Endothelial cell of umbilical vein (primary cell): Measurements from ENCODE around the gene CHGA. TPM values are rescaled to one million over a fixed set of nuclear protein-coding genes. Genes with fewer than 3 reads are reported as not detected.

Experiments used
- BruUV-seq: library from RNA; stranded (reverse); fragments of 400-500 nt; replicated peaks from 2 replicates; lab custom pipeline; 2021; lab: Mats Ljungman, UMichigan
- CTCF ChIA-PET: fragments of 300-600, 350-600 bp; sonication (Branson Sonifier 250); formaldehyde crosslinking; loops from one replicate; lab custom pipeline; 2021; ENCODE audit warnings: antibody characterized with exemption, inconsistent platforms; lab: Charles Lee
- POLR2A ChIA-PET: fragments of 300-600, 350-600 bp; sonication (Branson Sonifier 250); formaldehyde crosslinking; loops from one replicate; lab custom pipeline; 2021; ENCODE audit warnings: antibody characterized with exemption, inconsistent platforms; lab: Charles Lee
- DNase-seq: peaks from one replicate; pipeline ENCODE4 v3.0.0-alpha.2; 2011; ENCODE audit warnings: low read depth, low spot score
- FAIRE-seq: peaks from 2 replicates; lab custom pipeline; 2011; peaks lifted over from hg19 to GRCh38; lab: Jason Lieb, UNC
- H2AFZ ChIP-seq: 2 replicates; pipeline ENCODE4 v1.6.0; 2012; ENCODE audit warnings: low read depth, low read length, control low read depth, inconsistent platforms
- H3K27ac ChIP-seq: 2 replicates; pipeline ENCODE4 v1.5.1; 2011; ENCODE audit warnings: low read depth, mild to moderate bottlenecking, control low read depth, low read length, moderate library complexity; ENCODE audit not compliant: insufficient read depth
- H3K27me3 ChIP-seq, 2 experiments: 2 replicates each; pipeline versions ENCODE4 v1.6.0 to v1.6.1; 2011; ENCODE audit warnings: low read length in 2 of 2, mixed read lengths in 1 of 2; ENCODE audit not compliant: control insufficient read depth in 2 of 2, insufficient read depth in 2 of 2
- H3K36me3 ChIP-seq, 2 experiments: 2 replicates in 1 of 2; 3 replicates in 1 of 2; pipeline ENCODE4 v1.5.1; 2011; ENCODE audit warnings: low read length in 2 of 2, mild to moderate bottlenecking in 1 of 2, moderate library complexity in 1 of 2; ENCODE audit not compliant: control insufficient read depth in 2 of 2, insufficient read depth in 2 of 2; ENCODE audit errors: extremely low read depth in 1 of 2
- H3K4me1 ChIP-seq: 3 replicates; pipeline ENCODE4 v1.5.1; 2011; ENCODE audit warnings: mild to moderate bottlenecking, low read length; ENCODE audit not compliant: control insufficient read depth, insufficient read depth; ENCODE audit errors: extremely low read depth
- H3K4me2 ChIP-seq: 2 replicates; pipeline ENCODE4 v1.6.1; 2011; ENCODE audit warnings: low read length, control low read depth, mixed read lengths; ENCODE audit not compliant: insufficient read depth
- H3K4me3 ChIP-seq, 3 experiments: fragments of 200-600 bp in 1 of 3; sonication (generic), shearing (Covaris generic) in 1 of 3; replicated peaks in 1 of 3; 2 replicates each; pipeline ENCODE4 v1.5.1; 2011 to 2016; ENCODE audit warnings: control low read depth in 3 of 3, low read length in 3 of 3, mild to moderate bottlenecking in 2 of 3, inconsistent platforms in 1 of 3, low read depth in 1 of 3, moderate library complexity in 1 of 3; ENCODE audit not compliant: insufficient read depth in 1 of 3
- H3K79me2 ChIP-seq: 2 replicates; pipeline ENCODE4 v1.6.0; 2012; ENCODE audit warnings: low read length, inconsistent platforms; ENCODE audit not compliant: control insufficient read depth, insufficient read depth
- H3K9ac ChIP-seq: replicated peaks from 2 replicates; pipeline ENCODE3; 2011; ENCODE audit warnings: low read length, control low read depth; ENCODE audit not compliant: insufficient read depth; ENCODE audit errors: extremely low read depth
- H3K9me1 ChIP-seq: replicated peaks from 3 replicates; pipeline ENCODE4 v1.6.0; 2011; ENCODE audit warnings: mild to moderate bottlenecking, low read length; ENCODE audit not compliant: control insufficient read depth, insufficient read depth; ENCODE audit errors: extremely low read depth
- H3K9me3 ChIP-seq: replicated peaks from 2 replicates; pipeline ENCODE4 v1.5.1; 2012; ENCODE audit warnings: low read length, inconsistent platforms; ENCODE audit not compliant: control insufficient read depth, insufficient read depth
- H4K20me1 ChIP-seq: replicated peaks from 2 replicates; pipeline ENCODE3; 2011; ENCODE audit warnings: mild to moderate bottlenecking, low read length; ENCODE audit not compliant: control insufficient read depth, insufficient read depth; ENCODE audit errors: extremely low read depth
- EZH2 ChIP-seq: IDR thresholded peaks from 2 replicates; pipeline ENCODE4 v1.6.1; 2012; ENCODE audit warnings: borderline replicate concordance, low read depth, mild to moderate bottlenecking, moderate library complexity, low read length, inconsistent platforms; ENCODE audit not compliant: severe bottlenecking
- GATA2 ChIP-seq: IDR thresholded peaks from 2 replicates; pipeline ENCODE4 v1.7.0; 2011; ENCODE audit warnings: low read depth, mild to moderate bottlenecking, moderate library complexity, mixed read lengths, low read length; ENCODE audit not compliant: insufficient read length, insufficient read depth
- JUN ChIP-seq: IDR thresholded peaks from 2 replicates; pipeline ENCODE4 v1.6.1; 2011; ENCODE audit warnings: borderline replicate concordance, low read depth; ENCODE audit not compliant: insufficient read length, insufficient read depth
- MYC ChIP-seq: IDR thresholded peaks from one replicate; pipeline ENCODE4 v1.6.1; 2011; ENCODE audit warnings: mild to moderate bottlenecking, low read depth, low read length
- POLR2A ChIP-seq: IDR thresholded peaks from 2 replicates; pipeline ENCODE4 v1.6.1; 2012; ENCODE audit warnings: low read depth, mild to moderate bottlenecking, control low read depth, low read length
- POLR2AphosphoS5 ChIP-seq: IDR thresholded peaks from 2 replicates; pipeline ENCODE4 v1.6.1; 2012; ENCODE audit warnings: low read depth, mild to moderate bottlenecking, control low read depth, low read length, moderate library complexity; ENCODE audit not compliant: insufficient read depth
- dilution Hi-C: fragments of 300-500 bp; cut with MboI; formaldehyde crosslinking; loops from one replicate; pipeline ENCODE4 v1.15.0; 2019; ENCODE audit warnings: low sequenced_read_pairs; ENCODE audit not compliant: extremely low pct_ligation_motif_present
- intact Hi-C: fragments of 100-400 bp; cut with micrococcal nuclease; formaldehyde crosslinking; loops from one replicate; pipeline ENCODE4 v1.10.0; 2022
- polyA plus RNA-seq, 4 experiments: library from polyadenylated mRNA; depleted of rRNA in 3 of 4; stranded (reverse) in 3 of 4; unstranded in 1 of 4; fragments of >200 nt; gene quantifications; 2 replicates each; pipeline versions ENCODE4 v1.2.1 to v1.2.3, GENCODE V29; 2011 to 2012; ENCODE audit warnings: missing spikeins in 1 of 4
- total RNA-seq: library from RNA; stranded (reverse); gene quantifications from 2 replicates; pipeline ENCODE4 v1.2.3, GENCODE V29; 2021
- TF ChIP-seq, protein P1 (sequence below): IDR thresholded peaks from 2 replicates; pipeline ENCODE4 v1.6.1; 2011; ENCODE audit not compliant: insufficient read depth, insufficient read length
- TF ChIP-seq, protein P2 (sequence below), 2 donors: IDR thresholded peaks; 1 replicate in 1 of 2; 2 replicates in 1 of 2; pipeline ENCODE4 v1.5.1; 2011; ENCODE audit warnings: low read length in 2 of 2, mild to moderate bottlenecking in 2 of 2, moderate library complexity in 2 of 2, control low read depth in 1 of 2, inconsistent platforms in 1 of 2, low read depth in 1 of 2; ENCODE audit not compliant: insufficient read depth in 1 of 2; ENCODE audit errors: extremely low read depth in 1 of 2

The CHGA gene
- total and polyA plus RNA-seq, 2 donors (not counting 3 experiments of a cell fraction or from before 2014, with no cell fraction given) = not detected

DNA sequence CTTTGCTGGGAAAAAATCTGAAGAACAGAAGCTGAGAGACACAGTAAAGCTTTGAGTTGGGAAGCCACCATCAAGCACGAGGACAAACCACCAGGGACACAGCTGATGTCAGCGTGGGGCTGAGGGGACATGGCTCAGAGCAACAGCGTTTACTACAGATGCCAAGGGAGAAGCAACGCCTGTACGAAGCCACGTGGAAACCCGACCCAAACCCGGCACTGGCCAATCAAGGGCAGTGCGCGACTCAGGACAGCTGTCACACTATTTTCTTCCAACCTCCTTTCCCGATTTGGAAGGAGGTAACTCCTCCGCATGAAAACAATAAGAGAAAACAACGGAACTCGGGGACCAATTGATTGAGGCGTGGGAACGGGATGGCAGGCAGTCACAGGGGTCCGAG, 20.2 kb upstream of the CHGA start:
- H3K79me2 ChIP-seq = no peaks in the 10 kb centered on the region
- H4K20me1 ChIP-seq = no peaks in the 10 kb centered on the region
- H3K4me1 ChIP-seq = no peaks in the 10 kb centered on the region
- POLR2A ChIA-PET = no interaction called here
- H3K9ac ChIP-seq = no peak overlapping the region
- dilution Hi-C loops (no loop called here), intact Hi-C loops (no loop called here)
- no peak overlapping the region for H3K4me3 ChIP-seq
- FAIRE-seq (no peak), DNase-seq (no peak)
- no peaks in the 10 kb centered on the region for H3K36me3 ChIP-seq
- CTCF ChIA-PET = no interaction called here
- peaks cover 0 to 16% of the 10 kb centered on the region in 2 experiments for H3K27me3 ChIP-seq
- H3K9me1 ChIP-seq = no peaks in the 10 kb centered on the region
- H3K4me2 ChIP-seq = no peak overlapping the region
- no peak overlapping the region for H3K27ac ChIP-seq
- no TSS peak for BruUV-seq
- TF ChIP-seq, protein P1, sequence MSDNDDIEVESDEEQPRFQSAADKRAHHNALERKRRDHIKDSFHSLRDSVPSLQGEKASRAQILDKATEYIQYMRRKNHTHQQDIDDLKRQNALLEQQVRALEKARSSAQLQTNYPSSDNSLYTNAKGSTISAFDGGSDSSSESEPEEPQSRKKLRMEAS = no peak
- no peak for TF ChIP-seq JUN
- TF ChIP-seq POLR2AphosphoS5 = no peak
- no peak for TF ChIP-seq POLR2A
- TF ChIP-seq GATA2 = no peak
- TF ChIP-seq EZH2 = no peak
- TF ChIP-seq, protein P2, sequence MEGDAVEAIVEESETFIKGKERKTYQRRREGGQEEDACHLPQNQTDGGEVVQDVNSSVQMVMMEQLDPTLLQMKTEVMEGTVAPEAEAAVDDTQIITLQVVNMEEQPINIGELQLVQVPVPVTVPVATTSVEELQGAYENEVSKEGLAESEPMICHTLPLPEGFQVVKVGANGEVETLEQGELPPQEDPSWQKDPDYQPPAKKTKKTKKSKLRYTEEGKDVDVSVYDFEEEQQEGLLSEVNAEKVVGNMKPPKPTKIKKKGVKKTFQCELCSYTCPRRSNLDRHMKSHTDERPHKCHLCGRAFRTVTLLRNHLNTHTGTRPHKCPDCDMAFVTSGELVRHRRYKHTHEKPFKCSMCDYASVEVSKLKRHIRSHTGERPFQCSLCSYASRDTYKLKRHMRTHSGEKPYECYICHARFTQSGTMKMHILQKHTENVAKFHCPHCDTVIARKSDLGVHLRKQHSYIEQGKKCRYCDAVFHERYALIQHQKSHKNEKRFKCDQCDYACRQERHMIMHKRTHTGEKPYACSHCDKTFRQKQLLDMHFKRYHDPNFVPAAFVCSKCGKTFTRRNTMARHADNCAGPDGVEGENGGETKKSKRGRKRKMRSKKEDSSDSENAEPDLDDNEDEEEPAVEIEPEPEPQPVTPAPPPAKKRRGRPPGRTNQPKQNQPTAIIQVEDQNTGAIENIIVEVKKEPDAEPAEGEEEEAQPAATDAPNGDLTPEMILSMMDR (IDR thresholded peaks at IDR 0.05; ENCODE audit: extremely low read depth in 1 of 2, insufficient read depth in 1 of 2, low read depth in 1 of 2, low read length in 2 of 2) = no peak
- no peak for TF ChIP-seq MYC
- H3K9me3 ChIP-seq = no peaks in the 10 kb centered on the region
- H2AFZ ChIP-seq = no peak overlapping the region
